ENCODE results near the gene TTC39B. TPM values are rescaled to one million over a fixed set of nuclear protein-coding genes. Genes with fewer than 3 reads are reported as not detected.
A peak's percentile ranks its signal among the peaks of the same experiment; 100 is the strongest.

Gene TTC39B
- total RNA-seq = 1 to 10 TPM; 5.3 to 6.0 TPM

- H3K9me3 ChIP-seq = no peaks in the 10 kb centered on the region
- WGBS, 2 donors = 0% methylated on average over 48 of the region's 67 CpGs; no CpG with 5 or more reads in 1 of the 2 donors
- H3K36me3 ChIP-seq (replicated peaks in 1 of 2; ENCODE audit: insufficient read depth in 1 of 2, low read depth in 2 of 2) = no peaks in the 10 kb centered on the region
- peak; percentile 95 to 97 (median 96) for DNase-seq
- intact Hi-C loops (cut with DNase I) = no loop called here
- H3K4me1 ChIP-seq = peaks cover 11% of the 10 kb centered on the region
- peak within 1 kb of the TSS; percentile 80 to 94 (median 83) for H3K27ac ChIP-seq
- no peaks in the 10 kb centered on the region for H3K27me3 ChIP-seq
- ATAC-seq = peak; percentile 92
- TF ChIP-seq POLR2A (IDR thresholded peaks at IDR 0.05) (peak; percentile 62 to 86 (median 85)), CTCF (IDR thresholded peaks at IDR 0.05) (peak in 2 of 7 experiments; percentile 14 to 24)
- peak within 1 kb of the TSS; percentile 80 to 89 for H3K4me3 ChIP-seq
Measured at GRCh38 chr9:15306757-15307522, at the start of gene TTC39B. Gene TTC39B (minus strand): TSS chr9:15307216. CDS start chr9:15307125, 91 bp downstream.

- DNase-seq = no peak
- Histone ChIP-seq H3K4me1 (no peaks in the 10 kb centered on the region), H3K4me3 (no peak overlapping the region), H3K27me3 (no peaks in the 10 kb centered on the region), H3K27ac (no peak overlapping the region), H3K36me3 (replicated peaks in 1 of 2; ENCODE audit: insufficient read depth in 1 of 2, low read depth in 2 of 2) (no peaks in the 10 kb centered on the region), H3K9me3 (no peaks in the 10 kb centered on the region)
- intact Hi-C loops (cut with DNase I) = no loop called here
- 80 to 89% methylated on average over 6 of the region's 6 CpGs for WGBS, 2 donors
- no peak for TF ChIP-seq POLR2A (IDR thresholded peaks at IDR 0.05)
- no peak for TF ChIP-seq CTCF (IDR thresholded peaks at IDR 0.05)
- ATAC-seq = no peak
Measured at GRCh38 chr9:15355669-15356068, 48.7 kb upstream of the TTC39B start.

GRCh38 chr9:15354713-15355112, 47.7 kb upstream of the TTC39B start:
- Histone ChIP-seq H3K27me3 (no peaks in the 10 kb centered on the region), H3K9me3 (no peaks in the 10 kb centered on the region), H3K27ac (no peak overlapping the region), H3K4me1 (no peaks in the 10 kb centered on the region), H3K4me3 (no peak overlapping the region), H3K36me3 (replicated peaks in 1 of 2; ENCODE audit: insufficient read depth in 1 of 2, low read depth in 2 of 2) (no peaks in the 10 kb centered on the region)
- ATAC-seq (no peak), DNase-seq (no peak)
- intact Hi-C loops (cut with DNase I) = no loop called here
- TF ChIP-seq CTCF (IDR thresholded peaks at IDR 0.05) = no peak
- no peak for TF ChIP-seq POLR2A (IDR thresholded peaks at IDR 0.05)
- WGBS, 2 donors = 69% methylated on average over 3 of the region's 3 CpGs

- H3K27me3 ChIP-seq = no peaks in the 10 kb centered on the region
- TF ChIP-seq POLR2A (IDR thresholded peaks at IDR 0.05) = no peak
- TF ChIP-seq CTCF (IDR thresholded peaks at IDR 0.05) = no peak
- no peaks in the 10 kb centered on the region for H3K36me3 ChIP-seq (replicated peaks in 1 of 2; ENCODE audit: insufficient read depth in 1 of 2, low read depth in 2 of 2)
- no peaks in the 10 kb centered on the region for H3K4me1 ChIP-seq
- DNase-seq (no peak), ATAC-seq (no peak)
- intact Hi-C loops (cut with DNase I) = no loop called here
- 76 to 86% methylated on average over 4 of the region's 4 CpGs for WGBS, 2 donors
- H3K9me3 ChIP-seq = no peaks in the 10 kb centered on the region
- no peak overlapping the region for H3K27ac ChIP-seq
- H3K4me3 ChIP-seq = no peak overlapping the region
Measured at GRCh38 chr9:15353892-15354291, 46.9 kb upstream of the TTC39B start.

- H3K27ac ChIP-seq = no peak overlapping the region
- ATAC-seq (no peak), DNase-seq (no peak)
- H3K4me3 ChIP-seq = no peak overlapping the region
- H3K36me3 ChIP-seq (replicated peaks in 1 of 2; ENCODE audit: insufficient read depth in 1 of 2, low read depth in 2 of 2) = no peaks in the 10 kb centered on the region
- no peaks in the 10 kb centered on the region for H3K27me3 ChIP-seq
- WGBS, 2 donors = 36 to 55% methylated on average over 2 to 3 of the region's 3 CpGs
- TF ChIP-seq POLR2A (IDR thresholded peaks at IDR 0.05) (no peak), CTCF (IDR thresholded peaks at IDR 0.05) (no peak)
- no peaks in the 10 kb centered on the region for H3K9me3 ChIP-seq
- intact Hi-C loops (cut with DNase I) = no loop called here
- no peaks in the 10 kb centered on the region for H3K4me1 ChIP-seq
Measured at GRCh38 chr9:15352306-15352705, 45.3 kb upstream of the TTC39B start.
